Astrocyte (in vitro differentiated cells and primary cell): ENCODE measurements around the gene DDX1. TPM values are rescaled to one million over a fixed set of nuclear protein-coding genes. Genes with fewer than 3 reads are reported as not detected.

Experiments
- DNase-seq: peaks from one replicate; pipeline ENCODE4 v3.0.0-alpha.2; 2010; ENCODE audit warnings: low read depth
- FAIRE-seq: peaks from 2 replicates; lab custom pipeline; 2011; peaks lifted over from hg19 to GRCh38; lab: Jason Lieb, UNC
- H2AFZ ChIP-seq: 2 replicates; pipeline ENCODE4 v1.6.0; 2012; ENCODE audit warnings: low read depth, low read length, inconsistent platforms
- H3K27ac ChIP-seq: 2 replicates; pipeline ENCODE4 v1.5.1; 2011; ENCODE audit warnings: low read depth, low read length, inconsistent platforms
- H3K27me3 ChIP-seq: 2 replicates; pipeline ENCODE4 v1.6.0; 2011; ENCODE audit warnings: low read length, inconsistent platforms; ENCODE audit not compliant: insufficient read depth
- H3K36me3 ChIP-seq: 2 replicates; pipeline ENCODE4 v1.5.1; 2011; ENCODE audit warnings: low read length, inconsistent platforms; ENCODE audit not compliant: insufficient read depth
- H3K4me1 ChIP-seq: 2 replicates; pipeline ENCODE4 v1.5.1; 2011; ENCODE audit warnings: low read length, inconsistent platforms; ENCODE audit not compliant: insufficient read depth
- H3K4me2 ChIP-seq: 2 replicates; pipeline ENCODE4 v1.6.0; 2012; ENCODE audit warnings: low read length, inconsistent platforms
- H3K4me3 ChIP-seq: 2 replicates; pipeline ENCODE4 v1.5.1; 2011; ENCODE audit warnings: low read depth, mild to moderate bottlenecking, low read length, inconsistent platforms; ENCODE audit not compliant: insufficient read depth
- H3K79me2 ChIP-seq: 2 replicates; pipeline ENCODE4 v1.6.0; 2012; ENCODE audit warnings: mild to moderate bottlenecking, low read length, inconsistent platforms; ENCODE audit not compliant: insufficient read depth
- H3K9ac ChIP-seq: 2 replicates; pipeline ENCODE4 v1.6.0; 2012; ENCODE audit warnings: mild to moderate bottlenecking, low read length, inconsistent platforms
- H3K9me3 ChIP-seq: 2 replicates; pipeline ENCODE4 v1.5.1; 2012; ENCODE audit warnings: low read depth, mild to moderate bottlenecking, low read length, inconsistent platforms; ENCODE audit not compliant: insufficient read depth
- H4K20me1 ChIP-seq: 2 replicates; pipeline ENCODE4 v1.6.0; 2012; ENCODE audit warnings: low read length, inconsistent platforms; ENCODE audit not compliant: insufficient read depth
- H3K27ac Mint-ChIP-seq: one replicate; pipeline ENCODE4 v1.8.0; 2021; ENCODE audit warnings: mild to moderate bottlenecking, mixed read lengths; ENCODE audit not compliant: unreplicated experiment
- H3K27me3 Mint-ChIP-seq: one replicate; pipeline ENCODE4 v1.8.0; 2021; ENCODE audit warnings: low read depth, mixed read lengths; ENCODE audit not compliant: unreplicated experiment
- H3K36me3 Mint-ChIP-seq: one replicate; pipeline ENCODE4 v1.8.0; 2021; ENCODE audit warnings: low read depth, mixed read lengths; ENCODE audit not compliant: unreplicated experiment
- H3K4me1 Mint-ChIP-seq: one replicate; pipeline ENCODE4 v1.8.0; 2021; ENCODE audit warnings: low read depth, mixed read lengths; ENCODE audit not compliant: unreplicated experiment
- H3K4me3 Mint-ChIP-seq: one replicate; pipeline ENCODE4 v1.8.0; 2021; ENCODE audit warnings: mild to moderate bottlenecking, moderate library complexity, mixed read lengths; ENCODE audit not compliant: unreplicated experiment
- H3K9me3 Mint-ChIP-seq: one replicate; pipeline ENCODE4 v1.8.0; 2021; ENCODE audit warnings: mild to moderate bottlenecking, mixed read lengths; ENCODE audit not compliant: unreplicated experiment
- EZH2 ChIP-seq: IDR thresholded peaks from 2 replicates; pipeline ENCODE4 v1.6.1; 2012; ENCODE audit warnings: mild to moderate bottlenecking, low read length, inconsistent platforms; ENCODE audit not compliant: insufficient read depth
- total RNA-seq: library from RNA; stranded (reverse); gene quantifications from 2 replicates; pipeline ENCODE4 v1.2.1, GENCODE V29; 2021
- TF ChIP-seq, protein P1 (sequence below): IDR thresholded peaks from 2 replicates; pipeline ENCODE4 v1.5.1; 2011; ENCODE audit warnings: low read depth, mild to moderate bottlenecking, inconsistent platforms, low read length, moderate library complexity; ENCODE audit not compliant: insufficient read depth

The DDX1 gene
- total RNA-seq, 1 donor from 2014 or later: 146 TPM

DNA sequence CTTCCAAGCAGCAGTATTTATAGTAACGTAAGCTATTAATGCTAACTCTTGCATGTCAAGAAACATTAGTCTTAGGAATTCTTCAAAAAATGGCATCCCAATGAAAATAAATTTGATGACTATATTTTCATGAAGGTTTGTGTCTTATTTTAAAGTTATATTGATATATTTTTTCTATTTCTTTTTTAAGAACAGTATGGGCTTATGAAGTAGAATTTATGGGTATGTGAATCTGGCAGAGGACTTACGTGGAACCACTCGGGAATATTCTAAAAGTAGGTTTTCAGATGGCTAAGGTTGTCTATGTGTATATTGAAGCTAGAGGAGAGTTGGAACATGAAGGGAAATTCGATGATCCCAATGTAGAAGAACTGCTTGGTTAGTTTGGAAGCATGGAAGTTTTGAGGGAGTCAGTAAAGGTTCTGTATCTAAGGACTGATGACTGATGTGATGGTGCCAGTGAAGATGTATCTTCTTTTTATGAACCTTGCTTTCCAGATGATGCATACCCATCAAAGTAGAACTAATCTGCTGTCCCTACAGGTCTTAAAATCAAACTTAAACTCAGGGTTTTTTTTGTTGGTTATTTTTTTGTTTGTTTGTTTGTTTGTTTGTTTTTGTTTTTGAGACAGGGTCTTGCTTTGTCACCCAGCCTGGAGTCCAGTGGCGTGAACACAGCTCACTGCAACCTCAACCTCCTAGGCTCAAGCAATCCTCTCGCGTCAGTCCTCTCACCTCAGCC lies 39.5 kb downstream of the DDX1 start:
- H2AFZ ChIP-seq: no peak overlapping the region
- H3K4me1 Mint-ChIP-seq: peaks cover 28% of the 10 kb centered on the region
- H3K27ac Mint-ChIP-seq: no peak overlapping the region
- H3K9me3 Mint-ChIP-seq: no peaks in the 10 kb centered on the region
- H3K4me1 ChIP-seq: peaks cover 9% of the 10 kb centered on the region
- DNase-seq (no peak), FAIRE-seq (no peak)
- H3K36me3 Mint-ChIP-seq: peaks cover 14% of the 10 kb centered on the region
- H3K4me2 ChIP-seq: no peak overlapping the region
- peaks cover 8% of the 10 kb centered on the region for H4K20me1 ChIP-seq
- H3K4me3 ChIP-seq: no peak overlapping the region
- H3K27ac ChIP-seq: no peak overlapping the region
- H3K36me3 ChIP-seq: peaks cover 62% of the 10 kb centered on the region
- H3K27me3 Mint-ChIP-seq: no peaks in the 10 kb centered on the region
- H3K27me3 ChIP-seq: no peaks in the 10 kb centered on the region
- no peak overlapping the region for H3K9ac ChIP-seq
- TF ChIP-seq, protein P1, sequence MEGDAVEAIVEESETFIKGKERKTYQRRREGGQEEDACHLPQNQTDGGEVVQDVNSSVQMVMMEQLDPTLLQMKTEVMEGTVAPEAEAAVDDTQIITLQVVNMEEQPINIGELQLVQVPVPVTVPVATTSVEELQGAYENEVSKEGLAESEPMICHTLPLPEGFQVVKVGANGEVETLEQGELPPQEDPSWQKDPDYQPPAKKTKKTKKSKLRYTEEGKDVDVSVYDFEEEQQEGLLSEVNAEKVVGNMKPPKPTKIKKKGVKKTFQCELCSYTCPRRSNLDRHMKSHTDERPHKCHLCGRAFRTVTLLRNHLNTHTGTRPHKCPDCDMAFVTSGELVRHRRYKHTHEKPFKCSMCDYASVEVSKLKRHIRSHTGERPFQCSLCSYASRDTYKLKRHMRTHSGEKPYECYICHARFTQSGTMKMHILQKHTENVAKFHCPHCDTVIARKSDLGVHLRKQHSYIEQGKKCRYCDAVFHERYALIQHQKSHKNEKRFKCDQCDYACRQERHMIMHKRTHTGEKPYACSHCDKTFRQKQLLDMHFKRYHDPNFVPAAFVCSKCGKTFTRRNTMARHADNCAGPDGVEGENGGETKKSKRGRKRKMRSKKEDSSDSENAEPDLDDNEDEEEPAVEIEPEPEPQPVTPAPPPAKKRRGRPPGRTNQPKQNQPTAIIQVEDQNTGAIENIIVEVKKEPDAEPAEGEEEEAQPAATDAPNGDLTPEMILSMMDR: no peak
- TF ChIP-seq EZH2: no peak
- H3K9me3 ChIP-seq: no peaks in the 10 kb centered on the region
- H3K79me2 ChIP-seq: no peaks in the 10 kb centered on the region
- no peak overlapping the region for H3K4me3 Mint-ChIP-seq

DNA sequence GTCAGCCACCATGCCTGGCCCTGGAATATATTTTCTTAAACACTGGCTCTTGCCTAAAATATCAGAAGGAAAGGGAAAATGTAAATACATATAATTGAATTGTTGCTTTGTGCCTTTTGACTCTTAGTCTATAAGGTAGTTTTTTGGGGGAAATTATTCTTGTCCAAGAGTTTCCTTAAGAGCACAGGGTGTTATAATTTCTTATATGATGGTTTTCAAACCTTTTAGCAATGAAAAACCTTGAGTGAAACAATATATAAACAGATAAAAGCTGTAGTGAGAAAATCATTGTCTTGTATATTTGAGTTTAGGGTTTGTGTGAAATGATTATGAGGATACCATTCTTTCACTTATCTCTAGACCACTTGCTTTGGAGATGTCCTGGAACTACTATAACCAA lies 40.2 kb downstream of the DDX1 start:
- H4K20me1 ChIP-seq: peaks cover 10% of the 10 kb centered on the region
- H3K4me3 ChIP-seq: no peak overlapping the region
- Mint-ChIP-seq H3K36me3 (peaks cover 14% of the 10 kb centered on the region), H3K9me3 (no peaks in the 10 kb centered on the region), H3K4me3 (no peak overlapping the region), H3K27me3 (no peaks in the 10 kb centered on the region), H3K4me1 (peaks cover 28% of the 10 kb centered on the region), H3K27ac (no peak overlapping the region)
- no peak overlapping the region for H3K4me2 ChIP-seq
- H3K27me3 ChIP-seq: no peaks in the 10 kb centered on the region
- H3K9me3 ChIP-seq: no peaks in the 10 kb centered on the region
- peaks cover 62% of the 10 kb centered on the region for H3K36me3 ChIP-seq
- H3K9ac ChIP-seq: no peak overlapping the region
- TF ChIP-seq, protein P1: no peak
- TF ChIP-seq EZH2: no peak
- H3K4me1 ChIP-seq: peaks cover 9% of the 10 kb centered on the region
- DNase-seq (no peak), FAIRE-seq (no peak)
- no peaks in the 10 kb centered on the region for H3K79me2 ChIP-seq
- no peak overlapping the region for H2AFZ ChIP-seq
- no peak overlapping the region for H3K27ac ChIP-seq
